NCI-H524 (cell line): ENCODE measurements around the gene PDCD10.

ENCODE experiments used
- DNase-seq, 2 experiments: peaks; one replicate each; lab custom pipeline; 2025; lab: John Stamatoyannopoulos, UW

PDCD10 gene

DNA sequence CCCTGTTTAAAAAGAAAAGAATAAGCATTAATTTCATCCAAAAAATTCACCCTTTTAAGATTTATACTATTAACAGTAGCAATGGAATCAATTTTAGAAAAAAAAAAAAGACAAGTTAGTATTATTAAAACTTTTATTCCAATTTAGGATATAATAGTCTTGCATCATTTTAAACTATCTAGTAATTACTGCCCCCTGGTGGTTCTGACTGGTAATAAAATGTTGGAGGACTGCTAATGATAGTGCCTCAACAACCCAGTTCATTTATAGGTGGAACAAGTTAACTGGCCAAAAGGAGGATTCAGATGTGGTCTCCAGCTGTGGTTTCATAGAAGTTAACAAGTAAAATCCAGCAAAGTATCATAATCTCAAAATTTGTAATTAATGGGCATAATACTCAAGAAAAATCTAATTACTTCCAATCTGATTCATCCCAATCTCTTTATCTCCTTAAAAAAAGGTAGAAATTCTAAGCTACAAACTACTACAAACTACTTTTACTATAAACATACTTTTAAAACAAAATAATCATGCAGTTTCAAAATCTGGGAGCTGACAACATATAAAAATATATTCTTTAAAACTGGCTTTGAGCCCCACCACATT, 50.2 kb downstream of the PDCD10 start:
- peak; percentile 62 to 81 for DNase-seq

- no peak for DNase-seq
Measured at GRCh38 chr3:167679526-167679925, 55.2 kb downstream of the PDCD10 start.

- no peak for DNase-seq
Measured at GRCh38 chr3:167675848-167676247, 58.8 kb downstream of the PDCD10 start.

DNA sequence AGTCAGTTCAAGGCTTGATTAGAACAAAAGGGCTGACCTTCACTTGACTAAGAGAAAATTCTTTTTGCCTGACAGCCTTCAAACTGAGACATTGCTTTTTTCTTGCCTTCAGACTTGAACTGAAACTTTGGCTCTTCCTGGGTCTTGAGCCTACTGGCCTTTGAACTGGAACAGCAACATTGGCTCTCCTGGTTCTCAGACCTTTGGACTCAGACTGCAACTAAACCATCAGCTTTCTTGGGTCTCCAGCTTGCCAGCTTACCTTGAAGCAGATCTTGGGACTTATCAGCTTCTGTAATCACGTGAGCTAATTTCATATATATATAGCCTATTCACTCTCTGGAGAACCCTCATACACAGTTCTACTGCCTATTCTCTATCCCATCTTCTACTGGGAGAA, 61.5 kb downstream of the PDCD10 start:
- DNase-seq: no peak

DNA sequence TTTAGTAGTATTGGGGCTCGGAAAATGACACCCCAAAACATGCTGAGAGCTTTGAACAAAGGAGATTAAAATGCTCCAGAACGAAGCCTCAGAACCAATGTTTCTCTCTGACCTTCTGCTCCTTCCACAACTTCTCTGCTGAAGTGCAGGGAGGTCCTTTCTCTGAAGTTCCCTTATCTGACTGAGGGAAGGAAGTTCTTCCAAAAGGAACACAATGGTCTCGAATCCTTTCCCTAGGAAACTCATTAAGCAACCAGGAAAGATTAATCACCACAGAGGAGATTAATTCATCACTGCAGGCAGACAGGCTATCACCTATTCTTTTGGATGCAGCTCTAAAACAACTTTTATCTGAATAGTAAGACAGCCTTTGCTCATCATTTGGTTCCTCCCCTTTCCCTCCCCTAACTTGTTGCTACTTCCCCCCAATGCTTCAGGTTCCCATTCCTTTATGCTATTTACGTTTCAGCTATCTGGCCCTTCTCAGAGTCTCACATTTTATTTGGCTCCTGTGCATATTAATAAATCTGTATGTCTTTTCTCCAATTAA, 62.7 kb downstream of the PDCD10 start:
- no peak for DNase-seq

- no peak for DNase-seq
Measured at GRCh38 chr3:167669699-167670098, 65.0 kb downstream of the PDCD10 start.

GRCh38 chr3:167668651-167669050, 66.0 kb downstream of the PDCD10 start:
- DNase-seq: no peak

- DNase-seq: no peak
Measured at GRCh38 chr3:167666563-167666962, 68.1 kb downstream of the PDCD10 start.

- DNase-seq: no peak
Measured at GRCh38 chr3:167662919-167663400, 71.7 kb downstream of the PDCD10 start.

DNA sequence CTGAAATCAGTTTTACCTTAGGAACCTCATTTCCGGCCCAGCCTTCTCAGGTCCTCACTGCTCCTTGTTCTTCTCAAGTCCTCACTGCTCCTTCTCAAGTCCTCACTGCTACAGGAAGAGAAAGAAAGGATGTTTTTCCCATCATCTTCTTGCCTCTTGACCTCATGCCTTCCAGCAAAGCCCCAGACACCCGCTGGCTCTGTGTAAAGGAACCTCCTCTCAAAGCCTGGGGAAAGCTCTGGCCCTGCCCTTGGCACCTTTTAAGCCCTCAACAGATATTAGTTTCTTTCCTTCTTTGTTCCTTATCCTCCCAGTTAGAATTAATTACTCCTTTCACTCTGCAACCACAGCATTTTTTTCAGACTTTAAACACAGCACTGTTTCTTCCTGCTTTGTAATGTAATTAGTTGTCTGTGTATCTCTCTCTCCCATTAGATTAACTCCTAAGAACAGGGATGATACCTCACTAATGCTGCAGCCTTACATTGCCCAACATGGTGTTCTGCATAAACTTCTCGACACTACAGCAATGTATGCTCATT, 76.9 kb downstream of the PDCD10 start:
- no peak for DNase-seq

DNA sequence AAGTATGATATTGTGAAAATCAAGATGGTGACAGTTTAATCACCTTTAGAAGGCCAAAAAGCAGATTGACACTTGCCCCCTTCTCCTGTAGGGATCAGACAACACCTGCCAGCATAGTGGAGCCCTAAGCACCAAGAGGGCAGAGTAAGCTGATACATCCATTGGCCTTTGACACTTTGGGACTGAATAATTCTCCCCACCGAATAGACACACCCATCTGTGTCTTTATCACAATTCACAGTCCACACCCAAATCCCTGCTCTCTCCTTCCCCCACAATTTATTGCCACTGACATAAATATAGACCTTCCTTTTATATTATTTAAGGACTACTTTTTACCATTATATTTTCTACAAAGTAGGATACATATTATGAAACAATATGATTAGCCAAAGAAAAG, 77.9 kb downstream of the PDCD10 start:
- DNase-seq: no peak

DNA sequence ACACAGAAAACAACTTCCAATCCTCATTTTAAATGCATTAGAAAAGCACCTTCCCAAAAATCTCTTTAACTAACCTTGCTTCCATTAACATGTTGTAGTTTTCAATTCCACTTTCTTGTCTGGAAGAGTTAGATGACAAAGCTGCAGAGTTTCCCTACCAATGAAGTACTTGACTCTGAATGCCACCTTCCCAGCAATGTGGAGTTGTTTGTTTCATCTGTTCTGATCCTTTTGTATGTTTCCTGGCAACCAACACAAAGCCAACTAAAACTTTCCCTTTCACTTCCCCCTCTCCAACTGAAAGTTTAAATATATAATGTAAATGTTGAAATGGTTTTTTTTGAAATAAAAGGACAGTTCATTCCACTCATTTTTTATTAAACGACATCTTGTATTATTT, 80.9 kb downstream of the PDCD10 start, which contains the start of gene WDR49:
WDR49 (minus strand) TSS at position 183 of the 400 bp plus-strand sequence. CDS start 517 bp downstream, outside the sequence.
- DNase-seq: no peak

DNA sequence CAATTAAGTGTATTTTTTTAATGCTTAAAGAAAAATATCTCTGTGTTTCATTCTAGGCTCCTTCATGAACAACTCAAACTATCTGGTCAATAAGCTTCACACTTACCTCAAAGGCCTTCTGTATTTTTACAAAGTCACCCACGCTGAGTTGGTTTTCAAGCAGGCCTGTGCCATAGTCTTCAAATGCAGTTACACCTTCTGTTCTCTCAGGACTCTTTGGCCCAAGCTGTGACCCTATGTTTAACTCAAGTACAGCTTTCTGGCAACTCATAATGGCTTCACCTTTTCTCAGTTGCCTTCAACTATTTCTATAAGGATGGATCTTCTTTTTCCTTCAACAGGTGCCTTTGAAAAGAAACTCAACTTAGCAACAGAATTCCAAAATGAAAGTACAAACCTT, 81.5 kb downstream of the PDCD10 start:
- no peak for DNase-seq

- DNase-seq: no peak
Measured at GRCh38 chr3:167651826-167652225, 82.9 kb downstream of the PDCD10 start.

GRCh38 chr3:167650459-167650858, 84.2 kb downstream of the PDCD10 start:
- no peak for DNase-seq

DNA sequence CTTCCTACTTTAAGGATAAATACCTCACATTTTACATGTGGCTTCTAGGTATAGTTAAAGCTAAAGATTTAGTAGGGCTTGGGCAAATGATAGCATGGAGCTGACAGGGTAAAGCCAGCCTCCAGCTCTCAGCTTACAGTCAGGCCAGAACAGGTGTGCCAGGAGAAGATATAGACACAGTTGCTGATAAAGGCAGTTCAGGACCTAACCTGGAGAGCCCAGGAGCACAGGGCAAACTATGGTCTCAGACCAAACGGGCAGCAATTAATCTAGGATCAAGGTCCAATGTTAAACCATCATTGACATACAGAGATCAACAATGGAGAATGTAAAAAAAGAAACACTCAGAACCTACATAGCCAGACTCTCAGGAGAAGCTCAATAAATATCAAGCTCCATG, 84.9 kb downstream of the PDCD10 start:
- no peak for DNase-seq

- no peak for DNase-seq
Measured at GRCh38 chr3:167644611-167645010, 90.1 kb downstream of the PDCD10 start.
